ENCODE results near the gene SULT2A1. TPM values are rescaled to one million over a fixed set of nuclear protein-coding genes. Genes with fewer than 3 reads are reported as not detected.
A peak's percentile ranks its signal among the peaks of the same experiment; 100 is the strongest.

Gene SULT2A1
- total and polyA plus RNA-seq, 2 of the 8 experiments (the other 6 are each of a cell fraction or from before 2014, with no cell fraction given) = not detected

- H2BK120ac ChIP-seq (replicated peaks; ENCODE audit: low read depth, low read length) = no peak overlapping the region
- peaks cover 0 to 3% of the 10 kb centered on the region in 2 experiments for H4K20me1 ChIP-seq (replicated peaks in 1 of 2; ENCODE audit: control insufficient read depth in 1 of 2, insufficient read depth in 2 of 2, low read length in 2 of 2)
- no peaks in the 10 kb centered on the region for H3K79me2 ChIP-seq (ENCODE audit: control insufficient read depth in 1 of 2, insufficient read depth in 2 of 2, low read length in 2 of 2)
- POLR2A ChIA-PET (ENCODE audit: partially characterized antibody) = no interaction called here
- CTCF ChIA-PET (ENCODE audit: partially characterized antibody) = interaction anchor here (0.6 to 2.1 kb wide), 6 partner anchors 8 to 40 kb away, joined by 3 to 6 read pairs (median 4); no protein-coding TSS in a partner anchor
- H3K9ac ChIP-seq (replicated peaks in 1 of 4; ENCODE audit: extremely low read depth in 1 of 4, low read depth in 3 of 4, low read length in 3 of 4) = no peak overlapping the region
- H3K4me1 ChIP-seq (replicated peaks in 1 of 4; ENCODE audit: control insufficient read depth in 3 of 4, insufficient read depth in 4 of 4, low read length in 3 of 4) = peaks cover 0 to 8% (median 4%) of the 10 kb centered on the region in 4 experiments; a peak in 3 of 7 replicates
- H3K9me3 ChIP-seq (ENCODE audit: insufficient read depth in 2 of 2, low read depth in 1 of 2, low read length in 1 of 2) = no peaks in the 10 kb centered on the region
- H2BK5ac ChIP-seq (ENCODE audit: low read depth, low read length) = 0 out of 2 replicates have a peak overlapping the region, but pooled peaks have one; percentile 3
- no peak overlapping the region for H3K27ac ChIP-seq (ENCODE audit: low read depth, low read length)
- H2BK15ac ChIP-seq (ENCODE audit: low read length) = peak overlapping the region; percentile 94; the same call in 1 of the 2 replicates
- H3K4ac ChIP-seq (replicated peaks; ENCODE audit: insufficient read length, low read depth, low read length) = no peak overlapping the region
- WGBS, 2 experiments (ENCODE audit: extremely low coverage in 1 of 2, insufficient coverage in 1 of 2, insufficient read length in 1 of 2, insufficient replicate concordance in 2 of 2, low coverage in 1 of 2, low lambda C conversion rate in 2 of 2, missing lambda C conversion rate in 1 of 2) = 84% methylated on average over 8 of the region's 8 CpGs; no CpG with 5 or more reads in 1 of the 2 experiments
- H4K8ac ChIP-seq (ENCODE audit: extremely low read depth, insufficient read depth, low read length) = no peak overlapping the region
- no peak overlapping the region for H3K4me2 ChIP-seq (ENCODE audit: insufficient read depth in 1 of 2, low read depth in 2 of 2, low read length in 2 of 2)
- no peak overlapping the region for H2AFZ ChIP-seq (ENCODE audit: low read length)
- no peaks in the 10 kb centered on the region for H3K79me1 ChIP-seq (ENCODE audit: low read depth, low read length)
- DNase-seq (ENCODE audit: low read depth in 1 of 2, low spot score in 2 of 2) (no peak), FAIRE-seq (no peak)
- H4K5ac ChIP-seq (ENCODE audit: insufficient read length, low read depth, low read length) = no peak overlapping the region
- H3K18ac ChIP-seq (ENCODE audit: extremely low read depth, low read length) = no peak overlapping the region
- no peak overlapping the region for H4K91ac ChIP-seq (replicated peaks; ENCODE audit: insufficient read length, low read length)
- no peak overlapping the region for H3K56ac ChIP-seq (replicated peaks; ENCODE audit: insufficient read length, low read depth, low read length)
- no peaks in the 10 kb centered on the region; the same call in 1 of the 2 replicates for H3K23me2 ChIP-seq (ENCODE audit: low read depth, low read length)
- H3K23ac ChIP-seq (ENCODE audit: insufficient read length) = no peak overlapping the region
- H2BK20ac ChIP-seq (ENCODE audit: low read length) = no peak overlapping the region
- no peaks in the 10 kb centered on the region for H3K36me3 ChIP-seq (ENCODE audit: control insufficient read depth in 2 of 4, insufficient read depth in 4 of 4, low read length in 3 of 4)
- H3K14ac ChIP-seq (ENCODE audit: insufficient read length) = no peak overlapping the region
- no peak overlapping the region for H2AK5ac ChIP-seq (ENCODE audit: low read depth, low read length)
- H3K27me3 ChIP-seq (replicated peaks in 1 of 4; ENCODE audit: control insufficient read depth in 3 of 4, extremely low read depth in 1 of 4, insufficient read depth in 3 of 4, low read length in 3 of 4) = no peaks in the 10 kb centered on the region
- no peak overlapping the region for H2BK12ac ChIP-seq (ENCODE audit: low read depth, low read length)
- no peak overlapping the region for H3K4me3 ChIP-seq (ENCODE audit: extremely low read depth in 1 of 4, insufficient read depth in 2 of 4, low read depth in 3 of 4, low read length in 4 of 4)
- TF ChIP-seq SUZ12 (IDR thresholded peaks at IDR 0.05; ENCODE audit: low read length) (no peak), CHD2 (IDR thresholded peaks at IDR 0.05; ENCODE audit: low read length) (no peak), KDM1A (IDR thresholded peaks at IDR 0.05; ENCODE audit: borderline replicate concordance, low read length) (no peak), EGR1 (IDR thresholded peaks at IDR 0.05; ENCODE audit: borderline replicate concordance, low read depth, low read length) (no peak), SIX5 (IDR thresholded peaks at IDR 0.05; ENCODE audit: low read depth, low read length) (no peak), HDAC2 (IDR thresholded peaks at IDR 0.05; ENCODE audit: borderline replicate concordance in 1 of 2, low read depth in 2 of 2, low read length in 2 of 2) (no peak), BACH1 (IDR thresholded peaks at IDR 0.05; ENCODE audit: low read length) (no peak), RFX5 (IDR thresholded peaks at IDR 0.05; ENCODE audit: borderline replicate concordance, low read depth, low read length) (no peak), YY1 (IDR thresholded peaks at IDR 0.05; ENCODE audit: low read depth, low read length) (no peak), ZNF274 (IDR thresholded peaks at IDR 0.05; ENCODE audit: borderline replicate concordance, extremely low read depth, low read length) (no peak), RXRA (IDR thresholded peaks at IDR 0.05; ENCODE audit: insufficient read depth, low read depth, low read length) (no peak), FOSL1 (IDR thresholded peaks at IDR 0.05; ENCODE audit: insufficient read depth, low read depth, low read length) (no peak), CHD1 (IDR thresholded peaks at IDR 0.05; ENCODE audit: low read depth, low read length) (no peak), GABPA (IDR thresholded peaks at IDR 0.05; ENCODE audit: borderline replicate concordance, insufficient read depth, low read length) (no peak), CEBPB (IDR thresholded peaks at IDR 0.05; ENCODE audit: low read depth, low read length) (no peak)
Observed at GRCh38 chr19:47836038-47836437, 50.1 kb downstream of the SULT2A1 start.
